ENCODE results near the gene DFFB. TPM values are rescaled to one million over a fixed set of nuclear protein-coding genes. Genes with fewer than 3 reads are reported as not detected.

Gene DFFB
- total RNA-seq, 3 donors from 2014 or later: 7.6 to 9.2 (median 8.4) TPM

- intact Hi-C loops (cut with DNase I, micrococcal nuclease): no loop called here
- no peak for ATAC-seq
- TF ChIP-seq CTCF (IDR thresholded peaks at IDR 0.05): no peak
Observed at GRCh38 chr1:3824650-3825049, 32.6 kb upstream of the DFFB start.

GRCh38 chr1:3825356-3825755, 31.9 kb upstream of the DFFB start:
- Histone ChIP-seq H3K36me3 (ENCODE audit: low read depth) (no peaks in the 10 kb centered on the region), H3K9me3 (no peaks in the 10 kb centered on the region), H3K4me3 (no peak overlapping the region), H3K4me1 (ENCODE audit: low read depth) (no peaks in the 10 kb centered on the region)
- DNase-seq (no peak), ATAC-seq (no peak)
- TF ChIP-seq CTCF (IDR thresholded peaks at IDR 0.05): no peak
- intact Hi-C loops (cut with DNase I, micrococcal nuclease): no loop called here

More at GRCh38 chr1:3824650-3825049, 32.6 kb upstream of the DFFB start:
- Histone ChIP-seq H3K4me3 (no peak overlapping the region), H3K4me1 (ENCODE audit: low read depth) (no peaks in the 10 kb centered on the region), H3K9me3 (no peaks in the 10 kb centered on the region), H3K36me3 (ENCODE audit: low read depth) (no peaks in the 10 kb centered on the region)
- no peak for DNase-seq

- Histone ChIP-seq H3K4me3 (no peak overlapping the region), H3K9me3 (no peaks in the 10 kb centered on the region), H3K4me1 (ENCODE audit: low read depth) (no peaks in the 10 kb centered on the region), H3K36me3 (ENCODE audit: low read depth) (peaks cover 5% of the 10 kb centered on the region)
- ATAC-seq (no peak), DNase-seq (no peak)
- TF ChIP-seq CTCF (IDR thresholded peaks at IDR 0.05): no peak
- intact Hi-C loops (cut with DNase I, micrococcal nuclease): no loop called here
Observed at GRCh38 chr1:3827813-3828307, 29.4 kb upstream of the DFFB start.

- DNase-seq: no peak
- Histone ChIP-seq H3K36me3 (ENCODE audit: low read depth) (peaks cover 5% of the 10 kb centered on the region), H3K9me3 (no peaks in the 10 kb centered on the region), H3K4me1 (ENCODE audit: low read depth) (no peaks in the 10 kb centered on the region), H3K4me3 (no peak overlapping the region)
- ATAC-seq: no peak
- intact Hi-C loops (cut with DNase I, micrococcal nuclease): no loop called here
- TF ChIP-seq CTCF (IDR thresholded peaks at IDR 0.05): no peak
Observed at GRCh38 chr1:3828391-3828790, 28.9 kb upstream of the DFFB start.

GRCh38 chr1:3831689-3832088, 25.6 kb upstream of the DFFB start:
- Histone ChIP-seq H3K4me3 (no peak overlapping the region), H3K4me1 (ENCODE audit: low read depth) (no peaks in the 10 kb centered on the region), H3K9me3 (no peaks in the 10 kb centered on the region), H3K36me3 (ENCODE audit: low read depth) (peaks cover 8% of the 10 kb centered on the region)
- DNase-seq (no peak), ATAC-seq (no peak)
- TF ChIP-seq CTCF (IDR thresholded peaks at IDR 0.05): no peak
- intact Hi-C loops (cut with DNase I, micrococcal nuclease): no loop called here

- Histone ChIP-seq H3K9me3 (peaks cover 6% of the 10 kb centered on the region), H3K4me1 (ENCODE audit: low read depth) (no peaks in the 10 kb centered on the region), H3K36me3 (ENCODE audit: low read depth) (peaks cover 17% of the 10 kb centered on the region), H3K4me3 (no peak overlapping the region)
- no peak for TF ChIP-seq CTCF (IDR thresholded peaks at IDR 0.05)
- intact Hi-C loops (cut with DNase I, micrococcal nuclease): no loop called here
- ATAC-seq (no peak), DNase-seq (no peak)
Observed at GRCh38 chr1:3834701-3835100, 22.6 kb upstream of the DFFB start.
